H9 (cell line): Measurements from ENCODE around the gene KIF18B. TPM values are rescaled to one million over a fixed set of nuclear protein-coding genes. Genes with fewer than 3 reads are reported as not detected.
A peak's percentile ranks its signal among the peaks of the same experiment; 100 is the strongest.

Experiments
- DNase-seq: peaks from one replicate; pipeline ENCODE4 v3.0.0-alpha.2; 2017
- H2AFZ ChIP-seq: one replicate; pipeline ENCODE4 v1.6.1; 2013; ENCODE audit warnings: mild to moderate bottlenecking, low read length, control low read depth, moderate library complexity
- H2AK5ac ChIP-seq: 2 replicates; pipeline ENCODE4 v1.6.1; 2013; ENCODE audit warnings: low read length, control low read depth, mixed read lengths; ENCODE audit not compliant: insufficient read length
- H2BK120ac ChIP-seq: one replicate; pipeline ENCODE4 v1.6.1; 2013; ENCODE audit warnings: low read depth, mild to moderate bottlenecking, low read length, control low read depth, inconsistent platforms; ENCODE audit not compliant: poor library complexity, severe bottlenecking
- H2BK12ac ChIP-seq: 2 replicates; pipeline ENCODE4 v1.6.1; 2013; ENCODE audit warnings: low read length, control low read depth, mixed read lengths, low read depth; ENCODE audit not compliant: insufficient read length
- H2BK15ac ChIP-seq: 2 replicates; pipeline ENCODE4 v1.6.1; 2013; ENCODE audit warnings: low read depth, low read length, control low read depth
- H2BK20ac ChIP-seq: one replicate; pipeline ENCODE4 v1.6.1; 2013; ENCODE audit warnings: low read depth, mild to moderate bottlenecking, low read length, control low read depth, inconsistent platforms; ENCODE audit not compliant: poor library complexity, severe bottlenecking
- H2BK5ac ChIP-seq: 2 replicates; pipeline ENCODE4 v1.6.1; 2013; ENCODE audit warnings: low read length, control low read depth, mixed read lengths; ENCODE audit not compliant: insufficient read length
- H3K14ac ChIP-seq: 2 replicates; pipeline ENCODE4 v1.6.1; 2013; ENCODE audit warnings: low read length, control low read depth; ENCODE audit not compliant: insufficient read depth
- H3K18ac ChIP-seq: 2 replicates; pipeline ENCODE4 v1.6.1; 2013; ENCODE audit warnings: low read depth, mild to moderate bottlenecking, mixed read lengths, low read length, control low read depth; ENCODE audit not compliant: insufficient read length
- H3K23ac ChIP-seq: 2 replicates; pipeline ENCODE4 v1.6.1; 2013; ENCODE audit warnings: low read length, control low read depth, mixed read lengths, low read depth; ENCODE audit not compliant: insufficient read length
- H3K23me2 ChIP-seq: 2 replicates; pipeline ENCODE4 v1.6.1; 2013; ENCODE audit warnings: low read depth, mild to moderate bottlenecking, mixed read lengths, low read length, control low read depth; ENCODE audit not compliant: insufficient read length, poor library complexity, severe bottlenecking
- H3K27ac ChIP-seq: 2 replicates; pipeline ENCODE4 v1.5.1; 2013; ENCODE audit warnings: low read length, control low read depth, mixed read lengths, low read depth; ENCODE audit not compliant: insufficient read length
- H3K27me3 ChIP-seq: 2 replicates; pipeline ENCODE4 v1.6.1; 2013; ENCODE audit warnings: low read length, control low read depth, inconsistent platforms; ENCODE audit not compliant: insufficient read depth
- H3K4ac ChIP-seq: 2 replicates; pipeline ENCODE4 v1.6.1; 2013; ENCODE audit warnings: low read depth, mild to moderate bottlenecking, control low read depth, inconsistent platforms, low read length, moderate library complexity
- H3K4me1 ChIP-seq: 2 replicates; pipeline ENCODE4 v1.6.1; 2013; ENCODE audit warnings: low read length, control low read depth, inconsistent platforms; ENCODE audit not compliant: insufficient read depth
- H3K4me2 ChIP-seq: 2 replicates; pipeline ENCODE4 v1.6.1; 2013; ENCODE audit warnings: low read length, control low read depth, mixed read lengths; ENCODE audit not compliant: insufficient read length, insufficient read depth
- H3K56ac ChIP-seq: 2 replicates; pipeline ENCODE4 v1.6.1; 2013; ENCODE audit warnings: low read depth, mild to moderate bottlenecking, mixed read lengths, low read length, control low read depth; ENCODE audit not compliant: insufficient read length
- H3K79me1 ChIP-seq: 2 replicates; pipeline ENCODE4 v1.6.1; 2013; ENCODE audit warnings: low read depth, mild to moderate bottlenecking, moderate library complexity, low read length, control low read depth, inconsistent platforms; ENCODE audit not compliant: insufficient read depth, poor library complexity, severe bottlenecking
- H3K79me2 ChIP-seq: 2 replicates; pipeline ENCODE4 v1.6.1; 2013; ENCODE audit warnings: low read length, control low read depth, inconsistent platforms; ENCODE audit not compliant: insufficient read depth
- H3K9ac ChIP-seq: 2 replicates; pipeline ENCODE4 v1.6.1; 2013; ENCODE audit warnings: low read length, control low read depth, mixed read lengths; ENCODE audit not compliant: insufficient read length; ENCODE audit errors: extremely low read depth
- H3K9me3 ChIP-seq: one replicate; pipeline ENCODE4 v1.6.1; 2013; ENCODE audit warnings: low read depth, low read length, inconsistent platforms; ENCODE audit not compliant: control insufficient read depth
- H3T11ph ChIP-seq: one replicate; pipeline ENCODE4 v1.6.1; 2013; ENCODE audit warnings: mild to moderate bottlenecking, low read length, control low read depth, inconsistent platforms
- H4K20me1 ChIP-seq: one replicate; pipeline ENCODE4 v1.6.1; 2013; ENCODE audit not compliant: control insufficient read depth, insufficient read length, insufficient read depth
- H4K5ac ChIP-seq: 2 replicates; pipeline ENCODE4 v1.6.1; 2013; ENCODE audit warnings: low read depth, mild to moderate bottlenecking, mixed read lengths, low read length, control low read depth; ENCODE audit not compliant: insufficient read length
- H4K8ac ChIP-seq: replicated peaks from 2 replicates; pipeline ENCODE4 v1.6.1; 2013; ENCODE audit warnings: low read length, control low read depth, mixed read lengths, low read depth; ENCODE audit not compliant: insufficient read length
- H4K91ac ChIP-seq: 2 replicates; pipeline ENCODE4 v1.6.1; 2013; ENCODE audit warnings: low read depth, mild to moderate bottlenecking, moderate library complexity, mixed read lengths, low read length, control low read depth; ENCODE audit not compliant: insufficient read length
- H3K27ac Mint-ChIP-seq, 3 experiments: 2 replicates in 2 of 3; 3 replicates in 1 of 3; pipeline ENCODE4 v1.8.0; 2020 to 2021; ENCODE audit warnings: mixed read lengths in 3 of 3, mild to moderate bottlenecking in 1 of 3, moderate library complexity in 1 of 3
- H3K27me3 Mint-ChIP-seq: 2 replicates; pipeline ENCODE4 v1.8.0; 2021; ENCODE audit warnings: low read depth, mild to moderate bottlenecking, moderate library complexity, mixed read lengths
- H3K36me3 Mint-ChIP-seq, 3 experiments: 2 replicates in 2 of 3; 3 replicates in 1 of 3; pipeline ENCODE4 v1.8.0; 2020 to 2021; ENCODE audit warnings: low read depth in 3 of 3, mixed read lengths in 3 of 3; ENCODE audit not compliant: insufficient read depth in 1 of 3
- H3K4me1 Mint-ChIP-seq, 2 experiments: 2 replicates each; pipeline ENCODE4 v1.8.0; 2020; ENCODE audit warnings: mixed read lengths in 2 of 2
- H3K4me3 Mint-ChIP-seq, 2 experiments: 2 replicates in 1 of 2; 3 replicates in 1 of 2; pipeline ENCODE4 v1.8.0; 2020 to 2021; ENCODE audit warnings: mild to moderate bottlenecking in 2 of 2, mixed read lengths in 2 of 2, moderate library complexity in 1 of 2
- H3K9me3 Mint-ChIP-seq, 2 experiments: 2 replicates in 1 of 2; 3 replicates in 1 of 2; pipeline ENCODE4 v1.8.0; 2020; ENCODE audit warnings: mild to moderate bottlenecking in 2 of 2, mixed read lengths in 2 of 2, moderate library complexity in 1 of 2
- CTCF ChIP-seq: fragments of 200-600 bp; sonication (generic); conservative IDR thresholded peaks from 3 replicates; pipeline ENCODE4 v1.8.0; 2021; ENCODE audit warnings: antibody characterized with exemption, mild to moderate bottlenecking
- WGBS: extraction: QIAGEN DNeasy Blood & Tissue Kit; methylation state at CpG from one replicate; pipeline ENCODE4 v1.1.7; 2013; ENCODE audit warnings: missing lambda C conversion rate, low lambda C conversion rate, mixed read lengths; ENCODE audit not compliant: insufficient read length; ENCODE audit errors: extremely low coverage; 5-methylcytosine and 5-hydroxymethylcytosine counted together
- total RNA-seq: library from RNA; stranded (reverse); gene quantifications from 2 replicates; pipeline ENCODE4 v1.2.1, GENCODE V29; 2021

Gene KIF18B
- total RNA-seq, 1 experiment from 2014 or later = 51.8 TPM

GRCh38 chr17:44967907-44968224 lies 20.3 kb upstream of the KIF18B start:
- Histone ChIP-seq H2BK12ac (no peak overlapping the region), H2AFZ (no peak overlapping the region), H2BK15ac (no peak overlapping the region), H3K79me1 (no peaks in the 10 kb centered on the region), H3K9me3 (no peaks in the 10 kb centered on the region), H2AK5ac (no peak overlapping the region), H4K20me1 (no peaks in the 10 kb centered on the region), H3K27ac (no peak overlapping the region), H3K9ac (no peak overlapping the region), H3K14ac (no peak overlapping the region), H3K23me2 (peaks cover 32% of the 10 kb centered on the region), H3K27me3 (peaks cover 31% of the 10 kb centered on the region), H3K4me2 (peak overlapping the region; percentile 67), H3K4me1 (no peaks in the 10 kb centered on the region; the same call in 1 of the 2 replicates), H4K91ac (no peak overlapping the region), H3K56ac (no peak overlapping the region), H2BK120ac (no peak overlapping the region), H3K79me2 (no peaks in the 10 kb centered on the region), H2BK20ac (no peak overlapping the region), H3K23ac (no peak overlapping the region), H4K5ac (no peak overlapping the region), H2BK5ac (no peak overlapping the region), H3K4ac (no peak overlapping the region), H3T11ph (no peak overlapping the region), H4K8ac (no peak overlapping the region), H3K18ac (no peak overlapping the region)
- Mint-ChIP-seq H3K4me3 (no peak overlapping the region), H3K4me1 (peaks cover 31 to 49% of the 10 kb centered on the region in 2 experiments), H3K27me3 (peaks cover 89% of the 10 kb centered on the region), H3K27ac (no peak overlapping the region), H3K36me3 (peaks cover 0 to 1% (median 0%) of the 10 kb centered on the region in 3 experiments; a peak in 1 of 7 replicates), H3K9me3 (peaks cover 0 to 2% of the 10 kb centered on the region in 2 experiments; a peak in 1 of 5 replicates)
- WGBS = no CpG with 5 or more reads among the region's 47 CpGs
- no peak for DNase-seq
- TF ChIP-seq CTCF = no peak
